Measurements from ENCODE around the gene FGFRL1. TPM values are rescaled to one million over a fixed set of nuclear protein-coding genes. Genes with fewer than 3 reads are reported as not detected.

FGFRL1 gene
- total and polyA plus RNA-seq, 2 of the 13 experiments (the other 11 are each of a cell fraction or from before 2014, with no cell fraction given): 19.1 to 30.6 TPM

GRCh38 chr4:985123-985830 lies 26.1 kb upstream of the FGFRL1 start (continued):
- TF ChIP-seq ARID4A (CRISPR knock-in tag; IDR thresholded peaks at IDR 0.05; ENCODE audit: borderline replicate concordance) (peak; percentile 22; the same call in 1 of the 2 replicates), ZNF318 (CRISPR knock-in tag; IDR thresholded peaks at IDR 0.05) (no peak), IRF2 (CRISPR knock-in tag; IDR thresholded peaks at IDR 0.05) (no peak), ZFP82 (CRISPR knock-in tag; IDR thresholded peaks at IDR 0.05; ENCODE audit: borderline replicate concordance) (no peak), ZNF556 (CRISPR knock-in tag; IDR thresholded peaks at IDR 0.05; ENCODE audit: borderline replicate concordance) (no peak), ZNF672 (CRISPR knock-in tag; IDR thresholded peaks at IDR 0.05) (no peak), CHD4 (IDR thresholded peaks at IDR 0.05; ENCODE audit: borderline replicate concordance, low read length) (no peak), GMEB1 (CRISPR knock-in tag; IDR thresholded peaks at IDR 0.05; ENCODE audit: borderline replicate concordance) (no peak), SYNCRIP (IDR thresholded peaks at IDR 0.05; ENCODE audit: insufficient read depth, low read depth, low read length) (no peak), ZSCAN30 (CRISPR knock-in tag; IDR thresholded peaks at IDR 0.05) (no peak), ZNF17 (CRISPR knock-in tag; IDR thresholded peaks at IDR 0.05) (no peak), ZNF382 (CRISPR knock-in tag; IDR thresholded peaks at IDR 0.05; ENCODE audit: borderline replicate concordance) (no peak), ZNF776 (CRISPR knock-in tag; IDR thresholded peaks at IDR 0.05) (no peak), ZSCAN21 (CRISPR knock-in tag; IDR thresholded peaks at IDR 0.05; ENCODE audit: borderline replicate concordance) (no peak), RARG (CRISPR knock-in tag; IDR thresholded peaks at IDR 0.05; ENCODE audit: low read depth) (no peak)

Measured in HepG2 (cell line).